ENCODE measurements around the gene CCDC196. TPM values are rescaled to one million over a fixed set of nuclear protein-coding genes. Genes with fewer than 3 reads are reported as not detected.
"Not testable (repeated sequence)": the region's sequence is repeated elsewhere in the genome, so short reads cannot be mapped to it uniquely, and the experiment has no call there.

CCDC196 gene
- total RNA-seq, 2 donors from 2014 or later = not detected

DNA sequence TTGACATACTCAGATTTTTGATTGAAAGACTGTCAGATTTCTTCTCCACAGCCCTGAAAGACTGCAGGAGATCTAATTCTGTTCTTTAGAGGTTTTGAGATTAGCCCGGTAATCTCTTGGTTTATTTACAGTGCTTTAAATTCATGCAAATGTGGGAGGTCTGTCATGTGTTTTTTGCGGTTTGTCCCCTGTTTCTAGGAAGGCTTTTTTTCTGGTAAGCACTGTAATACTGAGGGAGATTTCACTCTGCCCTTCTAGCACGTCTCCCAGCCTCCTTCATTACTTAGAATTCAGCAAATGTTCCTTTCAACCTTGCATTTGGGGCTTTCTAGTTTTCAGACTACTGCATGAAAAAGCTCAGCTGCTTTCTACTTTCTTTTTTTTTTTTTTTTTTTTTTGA lies 52.9 kb downstream of the CCDC196 start:
- no peak for DNase-seq (ENCODE audit: low spot score)
- intact Hi-C loops (cut with DNase I) = no loop called here

DNA sequence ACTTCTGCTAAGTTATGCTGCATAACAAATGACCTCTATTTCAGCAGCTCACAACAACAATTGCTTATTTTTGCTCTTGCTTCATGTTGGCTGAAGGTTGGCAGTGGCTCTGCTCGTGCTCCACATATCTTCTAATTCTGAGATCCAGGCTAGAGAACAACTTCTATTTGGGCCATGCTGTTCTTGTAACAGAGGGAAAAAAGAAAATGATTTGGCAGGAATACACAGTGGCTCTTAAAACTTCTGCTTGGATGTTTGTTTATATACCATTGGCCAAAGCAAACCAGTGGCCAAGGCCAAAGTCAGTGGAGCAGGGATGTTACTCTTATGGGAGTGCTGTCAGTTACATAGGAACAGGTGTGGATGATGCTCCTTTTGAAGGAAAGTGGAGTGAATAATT lies 53.9 kb downstream of the CCDC196 start:
- intact Hi-C loops (cut with DNase I) = no loop called here
- DNase-seq (ENCODE audit: low spot score) = no peak

DNA sequence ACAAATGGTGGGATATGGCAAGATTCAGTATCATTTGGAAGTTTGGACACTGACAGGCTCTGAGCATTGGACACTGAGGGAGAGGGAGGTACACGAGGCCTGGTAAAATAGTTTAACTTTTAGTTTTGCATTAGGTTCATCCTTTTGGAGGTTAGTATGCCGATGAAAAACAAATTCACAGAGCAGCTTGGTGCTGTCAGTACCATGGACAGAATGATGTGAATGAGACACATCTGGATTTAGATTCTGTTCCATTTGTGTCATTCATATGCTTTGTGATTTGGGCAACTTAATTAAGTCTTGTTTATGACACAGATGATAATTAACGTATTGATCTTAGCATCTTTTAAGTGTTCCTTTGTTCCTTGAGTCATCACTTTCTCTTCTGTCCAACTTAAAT lies 55.5 kb downstream of the CCDC196 start:
- no peak for DNase-seq (ENCODE audit: low spot score)
- intact Hi-C loops (cut with DNase I) = no loop called here

DNA sequence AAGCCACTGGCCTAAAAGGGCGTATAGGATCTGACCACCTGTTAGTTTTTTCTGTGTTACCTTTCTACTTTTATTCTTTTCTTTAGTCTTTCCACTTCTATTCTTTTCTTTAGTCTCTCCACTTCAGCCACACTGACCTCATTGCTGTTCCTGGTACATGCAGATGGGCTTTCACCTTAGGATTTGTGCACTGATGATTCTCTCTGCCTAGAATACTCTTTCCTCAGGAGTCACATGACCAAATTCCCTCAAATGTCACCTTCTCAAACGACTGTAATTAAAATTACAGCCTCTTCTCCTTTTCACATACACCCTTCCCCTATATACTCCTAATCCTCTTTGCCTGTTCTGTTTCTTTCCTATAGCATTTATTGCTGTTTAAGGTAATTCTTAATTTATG lies 57.8 kb downstream of the CCDC196 start:
- no peak for DNase-seq (ENCODE audit: low spot score)
- intact Hi-C loops (cut with DNase I) = no loop called here

DNA sequence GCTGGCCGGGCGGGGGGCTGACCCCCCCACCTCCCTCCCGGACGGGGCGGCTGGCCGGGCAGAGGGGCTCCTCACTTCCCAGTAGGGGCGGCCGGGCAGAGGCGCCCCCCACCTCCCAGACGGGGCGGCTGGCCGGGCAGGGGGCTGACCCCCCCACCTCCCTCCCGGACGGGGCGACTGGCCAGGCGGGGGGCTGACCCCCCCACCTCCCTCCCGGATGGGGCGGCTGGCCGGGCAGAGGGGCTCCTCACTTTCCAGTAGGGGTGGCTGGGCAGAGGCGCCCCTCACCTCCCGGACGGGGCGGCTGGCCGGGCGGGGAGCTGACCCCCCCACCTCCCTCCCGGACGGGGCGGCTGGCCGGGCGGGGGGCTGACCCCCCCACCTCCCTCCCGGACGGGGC lies 59.0 kb downstream of the CCDC196 start:
- intact Hi-C loops (cut with DNase I); DNase-seq (ENCODE audit: low spot score): not testable (repeated sequence)

DNA sequence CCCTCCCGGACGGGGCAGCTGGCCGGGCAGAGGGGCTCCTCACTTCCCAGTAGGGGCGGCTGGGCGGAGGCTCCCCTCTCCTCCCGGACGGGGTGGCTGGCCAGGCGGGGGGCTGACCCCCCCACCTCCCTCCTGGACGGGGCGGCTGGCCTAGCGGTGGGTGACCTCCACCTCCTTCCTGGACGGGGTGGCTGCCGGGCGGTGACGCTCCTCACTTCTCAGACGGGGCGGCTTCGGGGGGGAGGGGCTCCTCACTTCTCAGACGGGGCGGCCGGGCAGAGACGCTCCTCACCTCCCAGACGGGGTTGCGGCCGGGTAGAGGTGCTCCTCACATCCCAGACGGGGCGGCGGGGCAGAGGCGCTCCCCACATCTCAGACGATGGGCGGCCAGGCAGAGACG lies 59.6 kb downstream of the CCDC196 start:
- intact Hi-C loops (cut with DNase I); DNase-seq (ENCODE audit: low spot score): not testable (repeated sequence)

Other genes starting within 250 kb of the CCDC196 start
- 10 to 100 TPM; 21.3 to 24.9 TPM for gene GPHN, start 21.8 kb downstream of the CCDC196 start, total RNA-seq